ENCODE results near the gene AP3D1. TPM values are rescaled to one million over a fixed set of nuclear protein-coding genes. Genes with fewer than 3 reads are reported as not detected.

The AP3D1 gene
- total and polyA plus RNA-seq, 9 of the 15 experiments (the other 6 are each of a cell fraction or from before 2014, with no cell fraction given) = 1.2 to 86.1 (median 35.9) TPM

DNA sequence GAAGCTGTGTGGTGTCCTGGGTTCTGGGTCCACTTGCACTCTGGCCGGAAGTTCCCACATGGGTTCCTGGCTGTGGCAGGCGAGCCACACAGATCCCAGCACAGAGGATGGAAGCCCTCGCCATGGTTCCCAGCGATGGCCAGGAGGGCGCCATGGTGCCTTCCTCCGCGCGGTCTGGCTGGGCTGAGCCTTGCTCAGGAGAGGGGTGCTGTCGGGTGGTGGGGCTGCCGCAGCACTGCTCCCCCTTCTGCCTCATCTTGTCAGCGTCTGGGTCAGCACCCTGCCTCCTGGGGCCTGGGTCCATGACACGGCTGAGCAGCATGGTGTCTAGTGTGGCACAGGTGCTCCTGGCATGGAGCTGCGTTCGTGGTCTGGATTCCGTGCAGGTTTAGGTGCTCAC, 45.9 kb upstream of the AP3D1 start:
- Histone ChIP-seq H3K27me3 (ENCODE audit: control insufficient read depth in 2 of 2, insufficient read depth in 2 of 2, low read length in 2 of 2) (no peaks in the 10 kb centered on the region), H3K4me1 (replicated peaks in 1 of 2; ENCODE audit: control insufficient read depth in 2 of 2, insufficient read depth in 2 of 2, low read length in 2 of 2) (peaks cover 0 to 53% of the 10 kb centered on the region in 2 experiments; a peak in 2 of 5 replicates), H3K4me2 (ENCODE audit: insufficient read depth, low read length) (no peak overlapping the region), H3K9me3 (replicated peaks; ENCODE audit: control insufficient read depth, insufficient read depth, low read depth, low read length) (no peaks in the 10 kb centered on the region), H2AFZ (ENCODE audit: low read depth, low read length) (no peak overlapping the region), H3K27ac (ENCODE audit: extremely low read depth, low read depth, low read length) (no peak overlapping the region), H4K20me1 (replicated peaks; ENCODE audit: control insufficient read depth, insufficient read depth, low read length) (peaks cover 20% of the 10 kb centered on the region), H3K9ac (ENCODE audit: insufficient read depth in 1 of 2, low read depth in 2 of 2, low read length in 2 of 2) (peak overlapping the region in 1 of 2 experiments; percentile 45; a peak in 2 of 4 replicates), H3K36me3 (ENCODE audit: control insufficient read depth, insufficient read depth, low read length) (peaks cover 86% of the 10 kb centered on the region; the same call in 1 of the 3 replicates), H3K4me3 (no peak overlapping the region), H3K79me2 (ENCODE audit: control insufficient read depth, insufficient read depth, low read length) (peaks cover 23% of the 10 kb centered on the region), H3K9me1 (ENCODE audit: control insufficient read depth, insufficient read depth, low read length) (peaks cover 3% of the 10 kb centered on the region)
- FAIRE-seq (no peak), DNase-seq (ENCODE audit: extremely low read depth in 1 of 4, low spot score in 3 of 4) (no peak), ATAC-seq (no peak)
- in situ Hi-C loops (cut with MboI) = no loop called here
- 93% methylated on average over 15 of the region's 15 CpGs for WGBS (ENCODE audit: insufficient coverage, low coverage, missing lambda C conversion rate)
- ChIA-PET POLR2A (no interaction called here), CTCF (ENCODE audit: low intra/inter-chr PET ratio) (no interaction called here)
- no peak for TF ChIP-seq NFE2L1 (tag; IDR thresholded peaks at IDR 0.05; ENCODE audit: borderline replicate concordance, low read depth)
- TF ChIP-seq RHOXF2B (CRISPR knock-in tag; conservative IDR thresholded peaks at IDR 0.05) = no peak
- no peak for TF ChIP-seq HNRNPLL (IDR thresholded peaks at IDR 0.05; ENCODE audit: low read depth, low read length, poor library complexity, severe bottlenecking)
- no peak for TF ChIP-seq ELF1 (tag; IDR thresholded peaks at IDR 0.05)
- TF ChIP-seq, protein P1, sequence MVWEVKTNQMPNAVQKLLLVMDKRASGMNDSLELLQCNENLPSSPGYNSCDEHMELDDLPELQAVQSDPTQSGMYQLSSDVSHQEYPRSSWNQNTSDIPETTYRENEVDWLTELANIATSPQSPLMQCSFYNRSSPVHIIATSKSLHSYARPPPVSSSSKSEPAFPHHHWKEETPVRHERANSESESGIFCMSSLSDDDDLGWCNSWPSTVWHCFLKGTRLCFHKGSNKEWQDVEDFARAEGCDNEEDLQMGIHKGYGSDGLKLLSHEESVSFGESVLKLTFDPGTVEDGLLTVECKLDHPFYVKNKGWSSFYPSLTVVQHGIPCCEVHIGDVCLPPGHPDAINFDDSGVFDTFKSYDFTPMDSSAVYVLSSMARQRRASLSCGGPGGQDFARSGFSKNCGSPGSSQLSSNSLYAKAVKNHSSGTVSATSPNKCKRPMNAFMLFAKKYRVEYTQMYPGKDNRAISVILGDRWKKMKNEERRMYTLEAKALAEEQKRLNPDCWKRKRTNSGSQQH (CRISPR knock-in tag; IDR thresholded peaks at IDR 0.05) = no peak
- no peak for TF ChIP-seq RBM25 (IDR thresholded peaks at IDR 0.05; ENCODE audit: low read depth, low read length, severe bottlenecking)
- no peak for TF ChIP-seq ZNF197 (CRISPR knock-in tag; IDR thresholded peaks at IDR 0.05; ENCODE audit: low read depth)
- TF ChIP-seq ZNF431 (CRISPR knock-in tag; IDR thresholded peaks at IDR 0.05) = no peak
- intact Hi-C loops (cut with micrococcal nuclease) = no loop called here
- BruUV-seq (replicated peaks) = no TSS peak
